Stomach (tissue), 9 donors: Measurements from ENCODE around the gene OR5B12. TPM values are rescaled to one million over a fixed set of nuclear protein-coding genes. Genes with fewer than 3 reads are reported as not detected.

Experiments used
- DNase-seq, 2 donors: peaks; one replicate each; pipeline versions ENCODE4 v3.0.0 to v3.0.0-alpha.2; 2013 to 2019
- H3K27ac ChIP-seq, 5 donors: fragments of 200-600 bp in 4 of 5; sonication (generic) in 4 of 5; one replicate each; pipeline ENCODE4 v1.5.1; 2013 to 2019; ENCODE audit warnings: mild to moderate bottlenecking in 1 of 5, moderate library complexity in 1 of 5
- H3K27me3 ChIP-seq, 3 donors: fragments of 200-600 bp; sonication (generic); one replicate each; pipeline ENCODE4 v1.5.1; 2017 to 2019; ENCODE audit warnings: mixed run types in 1 of 3
- H3K36me3 ChIP-seq, 4 donors: fragments of 200-600 bp; sonication (generic); 1 replicate in 3 of 4; 2 replicates in 1 of 4; pipeline ENCODE4 v1.5.1; 2016 to 2019
- H3K4me1 ChIP-seq, 4 donors: fragments of 200-600 bp; sonication (generic); one replicate each; pipeline ENCODE4 v1.5.1; 2016 to 2019
- H3K4me3 ChIP-seq, 4 donors: fragments of 200-600 bp; sonication (generic) in 3 of 4; one replicate each; pipeline ENCODE4 v1.5.1; 2016 to 2019; ENCODE audit warnings: mild to moderate bottlenecking in 1 of 4
- H3K9me3 ChIP-seq, 4 donors: fragments of 200-600 bp; sonication (generic); one replicate each; pipeline ENCODE4 v1.5.1; 2016 to 2019
- CTCF ChIP-seq, 7 experiments: fragments of 450-650 bp in 4 of 7; fragments of 200-600 bp in 3 of 7; sonication (generic) in 3 of 7; IDR thresholded peaks; one replicate each; pipeline ENCODE4 v1.5.1; 2016 to 2019; ENCODE audit warnings: antibody characterized with exemption in 7 of 7, control low read depth in 2 of 7, mild to moderate bottlenecking in 1 of 7
- EP300 ChIP-seq: sonication (generic); formaldehyde crosslinking; IDR thresholded peaks from one replicate; pipeline ENCODE4 v1.6.1; 2017; ENCODE audit warnings: antibody characterized with exemption
- POLR2A ChIP-seq, 4 donors: fragments of 450-650 bp; IDR thresholded peaks; one replicate each; pipeline ENCODE4 v1.6.1; 2016; ENCODE audit warnings: antibody characterized with exemption in 4 of 4, control low read depth in 2 of 4, mild to moderate bottlenecking in 1 of 4, moderate library complexity in 1 of 4
- POLR2AphosphoS5 ChIP-seq, 3 donors: sonication (generic); formaldehyde crosslinking; IDR thresholded peaks; one replicate each; pipeline ENCODE4 v1.6.1; 2016; ENCODE audit warnings: antibody characterized with exemption in 3 of 3
- WGBS, 5 donors: extraction: QIAGEN DNeasy Blood & Tissue Kit in 3 of 5; methylation state at CpG; one replicate each; pipeline versions ENCODE4 v1.1.5 to v1.1.7; 2013 to 2018; 5-methylcytosine and 5-hydroxymethylcytosine counted together
- intact Hi-C: fragments of 100-400 bp; cut with DNase I; formaldehyde crosslinking; loops from one replicate; pipeline ENCODE4 v1.15.1; 2023; ENCODE audit warnings: low total_unique reads
- polyA plus RNA-seq, 3 donors: library from polyadenylated mRNA; stranded (reverse); fragments of 200-250 nt; gene quantifications; one replicate each; pipeline ENCODE4 v1.2.3, GENCODE V29; 2013
- total RNA-seq, 5 donors: library from RNA; depleted of rRNA; stranded (reverse); fragments of >200 nt; gene quantifications; one replicate each; pipeline versions ENCODE4 v1.1.0 to v1.2.3, GENCODE V29; 2014 to 2016
- donor health status: healthy with polysubstance abuse.
- donor health status: Bipolar disorder and iron deficiency.
- donor health status: healthy.

The OR5B12 gene
- total and polyA plus RNA-seq, 8 donors, result 0.37 TPM; not detected in 7

- Histone ChIP-seq H3K36me3 (no peaks in the 10 kb centered on the region), H3K4me1 (no peaks in the 10 kb centered on the region), H3K9me3 (peaks cover 0 to 7% (median 6%) of the 10 kb centered on the region in 4 donors), H3K4me3 (no peak overlapping the region), H3K27ac (no peak overlapping the region), H3K27me3 (peaks cover 0 to 4% (median 0%) of the 10 kb centered on the region in 3 donors)
- TF ChIP-seq EP300 (no peak), POLR2A (IDR thresholded peaks at IDR 0.05) (no peak), CTCF (IDR thresholded peaks at IDR 0.05) (no peak), POLR2AphosphoS5 (IDR thresholded peaks at IDR 0.05) (no peak)
- no peak for DNase-seq
- intact Hi-C loops, result no loop called here
These were observed 47.8 kb downstream of the OR5B12 start for GRCh38 chr11:58394195-58394594.

- TF ChIP-seq POLR2AphosphoS5 (IDR thresholded peaks at IDR 0.05) (no peak), POLR2A (IDR thresholded peaks at IDR 0.05) (no peak), EP300 (no peak), CTCF (IDR thresholded peaks at IDR 0.05) (no peak)
- Histone ChIP-seq H3K9me3 (peaks cover 0 to 7% (median 6%) of the 10 kb centered on the region in 4 donors), H3K36me3 (no peaks in the 10 kb centered on the region), H3K27me3 (peaks cover 0 to 4% (median 0%) of the 10 kb centered on the region in 3 donors), H3K4me1 (no peaks in the 10 kb centered on the region), H3K27ac (no peak overlapping the region), H3K4me3 (no peak overlapping the region)
- DNase-seq, result no peak
- WGBS, 5 donors, result 19 to 38% (median 25%) methylated on average over 1 of the region's 1 CpG
- intact Hi-C loops, result no loop called here
These were observed 49.3 kb downstream of the OR5B12 start for GRCh38 chr11:58392746-58393145.

GRCh38 chr11:58391879-58392278, 50.2 kb downstream of the OR5B12 start:
- no peak overlapping the region for H3K4me3 ChIP-seq
- intact Hi-C loops, result no loop called here
- no peak overlapping the region for H3K27ac ChIP-seq
- no peaks in the 10 kb centered on the region for H3K36me3 ChIP-seq
- no peak for DNase-seq
- TF ChIP-seq POLR2AphosphoS5 (IDR thresholded peaks at IDR 0.05), result no peak
- peaks cover 0 to 4% (median 0%) of the 10 kb centered on the region in 3 donors for H3K27me3 ChIP-seq
- H3K4me1 ChIP-seq, result no peaks in the 10 kb centered on the region
- 86 to 98% (median 93%) methylated on average over 1 of the region's 1 CpG for WGBS, 5 donors
- H3K9me3 ChIP-seq, result peaks cover 0 to 7% (median 6%) of the 10 kb centered on the region in 4 donors

- intact Hi-C loops, result no loop called here
- no peak for DNase-seq
These were observed 51.4 kb downstream of the OR5B12 start for GRCh38 chr11:58390551-58391063.

More at GRCh38 chr11:58390551-58391063, 51.4 kb downstream of the OR5B12 start:
- Histone ChIP-seq H3K36me3 (no peaks in the 10 kb centered on the region), H3K9me3 (peaks cover 0 to 7% (median 6%) of the 10 kb centered on the region in 4 donors), H3K27me3 (peaks cover 0 to 4% (median 0%) of the 10 kb centered on the region in 3 donors), H3K4me1 (no peaks in the 10 kb centered on the region), H3K27ac (no peak overlapping the region), H3K4me3 (no peak overlapping the region)
- TF ChIP-seq POLR2A (IDR thresholded peaks at IDR 0.05) (no peak), CTCF (IDR thresholded peaks at IDR 0.05) (no peak), EP300 (no peak), POLR2AphosphoS5 (IDR thresholded peaks at IDR 0.05) (no peak)
- WGBS, 5 donors, result 74 to 85% (median 78%) methylated on average over 11 to 18 of the region's 18 CpGs

Other genes with a start within 250 kb of the OR5B12 start
- not detected for gene OR1S2, start 238.1 kb downstream of the OR5B12 start, total RNA-seq
- gene OR1S2, start 238.1 kb downstream of the OR5B12 start, polyA plus RNA-seq, result not detected
- gene OR1S1, start 229.5 kb downstream of the OR5B12 start, total RNA-seq, result not detected
- not detected for gene OR1S1, start 229.5 kb downstream of the OR5B12 start, polyA plus RNA-seq
- gene OR10Q1, start 213.3 kb downstream of the OR5B12 start, total RNA-seq, result not detected
- not detected for gene OR10Q1, start 213.3 kb downstream of the OR5B12 start, polyA plus RNA-seq
- not detected for gene OR10W1, start 174.0 kb downstream of the OR5B12 start, total RNA-seq
- not detected for gene OR10W1, start 174.0 kb downstream of the OR5B12 start, polyA plus RNA-seq
- not detected for gene OR5B17, start 83.2 kb downstream of the OR5B12 start, total RNA-seq
- not detected for gene OR5B17, start 83.2 kb downstream of the OR5B12 start, polyA plus RNA-seq
- not detected for gene OR5B3, start 35.4 kb downstream of the OR5B12 start, total RNA-seq
- not detected for gene OR5B3, start 35.4 kb downstream of the OR5B12 start, polyA plus RNA-seq
- gene OR5B2, start 14.1 kb downstream of the OR5B12 start, total RNA-seq, result not detected
- not detected for gene OR5B2, start 14.1 kb downstream of the OR5B12 start, polyA plus RNA-seq
- gene OR5B21, start 65.9 kb upstream of the OR5B12 start, total RNA-seq, result not detected
- gene OR5B21, start 65.9 kb upstream of the OR5B12 start, polyA plus RNA-seq, result not detected
- 10 to 100 TPM in 2 of 5 donors, 1 to 10 TPM in 2, not detected in 1; 5.4 to 18.7 (median 8.7) TPM for gene LPXN, start 133.6 kb upstream of the OR5B12 start, total RNA-seq
- 1 to 10 TPM; 5.3 to 8.9 (median 5.9) TPM for gene LPXN, start 133.6 kb upstream of the OR5B12 start, polyA plus RNA-seq
- gene ZFP91, start 136.8 kb upstream of the OR5B12 start, total RNA-seq, result 10 to 100 TPM; 20.4 to 67.6 (median 32.1) TPM
- gene ZFP91, start 136.8 kb upstream of the OR5B12 start, polyA plus RNA-seq, result 10 to 100 TPM in 2 of 3 donors, 1 to 10 TPM in 1; 9.4 to 27.0 (median 19.6) TPM
- gene CNTF, start 180.4 kb upstream of the OR5B12 start, total RNA-seq, result 1 to 10 TPM in 1 of 5 donors, not detected in 4; 3.9 TPM
- under 1 TPM; 0.25 to 0.92 (median 0.28) TPM for gene CNTF, start 180.4 kb upstream of the OR5B12 start, polyA plus RNA-seq